Effector memory CD4-positive, alpha-beta T cell (primary cell): ENCODE data around the gene SHISA5.

ENCODE experiments used
- DNase-seq, 3 donors: peaks; one replicate each; pipeline ENCODE4 v3.0.0-alpha.2; 2020
- H3K27ac ChIP-seq: 2 replicates; pipeline ENCODE4 v1.7.0; 2013; ENCODE audit warnings: mild to moderate bottlenecking, low read length, moderate library complexity; ENCODE audit not compliant: insufficient read depth, poor library complexity, severe bottlenecking
- H3K27me3 ChIP-seq: replicated peaks from 2 replicates; pipeline ENCODE4 v1.7.0; 2013; ENCODE audit warnings: mild to moderate bottlenecking, low read length; ENCODE audit not compliant: insufficient read depth, control insufficient read depth, poor library complexity, severe bottlenecking
- H3K36me3 ChIP-seq: 2 replicates; pipeline ENCODE4 v1.7.0; 2013; ENCODE audit warnings: mild to moderate bottlenecking, low read length, moderate library complexity; ENCODE audit not compliant: control insufficient read depth, insufficient read depth
- H3K4me1 ChIP-seq: 2 replicates; pipeline ENCODE4 v1.7.0; 2013; ENCODE audit warnings: low read length, mild to moderate bottlenecking; ENCODE audit not compliant: control insufficient read depth, insufficient read depth, poor library complexity, severe bottlenecking
- H3K4me3 ChIP-seq: 2 replicates; pipeline ENCODE4 v1.7.0; 2013; ENCODE audit warnings: low read length, low read depth, mild to moderate bottlenecking; ENCODE audit not compliant: insufficient read depth, poor library complexity, severe bottlenecking
- H3K9me3 ChIP-seq: 2 replicates; pipeline ENCODE4 v1.7.0; 2013; ENCODE audit warnings: mild to moderate bottlenecking, low read length, moderate library complexity; ENCODE audit not compliant: control insufficient read depth

The SHISA5 gene

DNA sequence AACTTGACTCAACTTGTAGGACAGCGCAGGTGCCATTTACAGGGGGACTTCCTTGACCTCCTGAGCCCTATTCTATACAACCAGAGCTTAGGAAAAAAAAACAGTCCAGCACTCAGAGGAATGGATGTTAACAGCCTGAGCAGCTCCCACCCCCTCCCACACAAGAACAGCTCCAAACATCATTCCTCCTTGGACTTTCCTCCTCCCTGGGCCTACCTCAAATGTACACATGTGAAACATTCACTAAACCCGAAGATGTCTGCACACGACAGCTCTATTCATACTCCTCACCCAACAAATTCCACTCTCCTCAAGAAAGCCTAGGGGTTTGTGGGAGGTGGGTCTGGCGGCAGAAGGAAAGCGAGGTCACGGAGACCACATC lies 57.9 kb downstream of the SHISA5 start:
- peaks cover 12% of the 10 kb centered on the region for H3K36me3 ChIP-seq
- H3K4me3 ChIP-seq: peak overlapping the region; percentile 58
- H3K27me3 ChIP-seq: no peaks in the 10 kb centered on the region
- no peak for DNase-seq
- peaks cover 22% of the 10 kb centered on the region for H3K4me1 ChIP-seq
- peak overlapping the region; percentile 71 for H3K27ac ChIP-seq
- H3K9me3 ChIP-seq: no peaks in the 10 kb centered on the region

DNA sequence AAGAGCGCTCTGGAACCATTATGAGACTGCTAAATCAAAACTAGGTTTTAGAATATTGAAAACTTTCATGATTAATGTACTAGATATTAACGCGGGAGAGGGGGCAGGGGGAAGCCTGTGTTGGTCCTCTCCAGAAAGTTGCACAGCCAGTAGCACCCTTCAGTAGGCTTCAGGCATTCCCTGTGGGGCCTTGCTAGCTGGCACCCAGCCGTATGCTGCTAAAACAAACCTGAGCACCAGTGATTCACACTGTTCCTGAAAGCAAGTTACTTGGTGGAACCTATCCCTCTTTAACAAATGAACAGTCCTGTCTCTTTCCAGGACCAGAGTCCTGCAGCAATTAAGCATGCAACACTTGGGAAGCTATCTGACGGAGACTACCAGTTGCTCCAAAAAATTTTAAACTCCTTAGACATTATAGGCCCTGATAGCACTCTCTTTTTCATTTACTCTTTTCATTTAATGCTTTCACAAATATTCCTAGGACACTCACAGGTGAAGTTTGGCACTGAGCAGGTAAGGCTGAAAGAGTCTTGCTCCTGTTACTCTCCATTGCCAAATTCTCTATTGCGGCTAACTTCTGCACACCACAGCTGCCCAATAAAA lies 58.6 kb downstream of the SHISA5 start:
- Histone ChIP-seq H3K27ac (peak overlapping the region; percentile 71), H3K4me1 (peaks cover 22% of the 10 kb centered on the region), H3K4me3 (no peak overlapping the region), H3K36me3 (peaks cover 12% of the 10 kb centered on the region), H3K27me3 (no peaks in the 10 kb centered on the region), H3K9me3 (no peaks in the 10 kb centered on the region)
- no peak for DNase-seq

DNA sequence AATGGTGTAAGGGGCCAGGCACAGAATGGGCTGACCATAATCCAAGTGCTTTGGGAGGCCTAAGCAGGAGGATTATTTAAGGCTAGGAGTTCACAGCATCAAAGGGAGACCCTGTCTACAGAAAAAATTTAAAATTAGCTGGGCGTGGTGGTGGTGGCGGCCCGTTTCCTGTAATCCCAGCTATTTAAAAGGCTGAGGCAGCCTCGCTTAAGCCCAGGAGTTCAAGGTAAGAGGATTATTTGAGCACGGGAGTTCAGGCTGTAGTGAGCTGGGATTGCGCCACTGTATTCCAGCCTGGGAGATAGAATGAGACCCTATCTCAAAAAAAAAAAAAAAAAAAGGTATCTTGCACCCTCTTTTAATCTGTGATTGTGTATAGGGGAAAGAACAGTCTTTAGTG lies 62.0 kb downstream of the SHISA5 start:
- peaks cover 12% of the 10 kb centered on the region for H3K36me3 ChIP-seq
- no peak for DNase-seq
- no peaks in the 10 kb centered on the region for H3K9me3 ChIP-seq
- H3K4me1 ChIP-seq: peaks cover 15% of the 10 kb centered on the region
- H3K27me3 ChIP-seq: no peaks in the 10 kb centered on the region
- no peak overlapping the region for H3K4me3 ChIP-seq
- peak overlapping the region; percentile 92 for H3K27ac ChIP-seq

DNA sequence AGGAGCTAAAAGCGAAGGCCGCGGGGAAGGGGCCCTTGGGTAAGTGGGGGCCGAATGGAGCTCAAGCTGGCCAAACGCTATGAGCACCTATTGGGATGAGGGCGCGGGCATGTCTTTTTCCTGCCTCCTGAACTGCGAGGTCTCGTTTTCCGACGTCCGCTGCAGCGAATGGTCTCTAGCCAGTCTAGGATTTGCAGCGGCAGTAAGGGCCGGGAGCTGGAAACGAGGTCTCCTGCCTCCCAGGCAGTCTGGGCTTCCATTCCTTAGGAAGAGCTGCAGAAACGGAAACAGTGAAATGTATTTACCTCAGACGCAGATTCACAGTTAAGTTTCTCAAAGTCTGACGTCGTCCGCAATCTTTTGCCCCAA lies 63.4 kb downstream of the SHISA5 start:
- DNase-seq: peak in 1 of 3 donors; percentile 3
- Histone ChIP-seq H3K27ac (peak overlapping the region; percentile 92), H3K36me3 (peaks cover 12% of the 10 kb centered on the region), H3K4me3 (peak overlapping the region; percentile 84), H3K9me3 (no peaks in the 10 kb centered on the region), H3K4me1 (peaks cover 8% of the 10 kb centered on the region), H3K27me3 (no peaks in the 10 kb centered on the region)

DNA sequence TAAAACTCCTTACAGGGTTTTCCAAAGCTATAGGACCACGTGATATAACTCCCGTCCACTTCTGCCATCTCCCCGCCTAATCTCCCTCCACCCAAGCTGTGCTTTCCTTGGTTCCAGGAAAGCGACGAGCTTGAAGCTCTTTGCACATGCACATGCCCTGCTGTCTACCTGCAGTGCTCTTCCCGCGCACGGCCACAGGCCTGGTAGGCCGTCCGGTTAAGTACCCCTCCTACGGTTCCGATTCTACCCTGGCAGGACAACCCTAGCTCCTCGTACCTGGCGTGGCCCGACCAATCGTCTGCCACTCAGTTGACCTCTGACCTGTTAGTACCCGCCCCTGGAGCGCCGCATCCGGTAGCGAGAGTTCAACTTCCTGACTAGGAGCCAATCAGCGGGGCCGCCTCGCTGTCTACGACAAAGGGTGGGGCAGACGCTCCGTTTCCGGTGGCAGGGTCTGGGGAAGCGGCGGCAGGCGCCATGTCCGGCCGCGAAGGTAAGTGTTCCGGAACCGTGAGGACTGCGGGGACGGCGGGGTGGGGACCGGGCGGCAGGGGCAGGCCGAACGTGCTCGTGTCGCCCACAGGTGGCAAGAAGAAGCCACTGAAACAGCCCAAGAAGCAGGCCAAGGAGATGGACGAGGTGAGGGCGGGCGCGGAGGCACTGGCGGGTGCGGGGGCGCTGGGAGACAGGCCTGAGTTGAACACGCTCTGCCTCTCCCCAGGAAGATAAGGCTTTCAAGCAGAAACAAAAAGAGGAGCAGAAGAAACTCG lies 64.0 kb downstream of the SHISA5 start, which contains the start of the genes CCDC51 and TMA7:
CCDC51 (minus strand) TSS at position 300 of the 770 bp plus-strand sequence. CDS start 4,991 bp downstream, outside the sequence.
TMA7 (plus strand) TSS at position 438 of the 770 bp plus-strand sequence; CDS start at position 478, 40 bp downstream.
- H3K36me3 ChIP-seq: peaks cover 12% of the 10 kb centered on the region
- H3K27me3 ChIP-seq: no peaks in the 10 kb centered on the region
- peak within 1 kb of the TSS; percentile 92 for H3K27ac ChIP-seq
- peak; percentile 96 to 98 (median 97) for DNase-seq
- peaks cover 8% of the 10 kb centered on the region for H3K4me1 ChIP-seq
- H3K9me3 ChIP-seq: no peaks in the 10 kb centered on the region
- peak within 1 kb of the TSS; percentile 84 for H3K4me3 ChIP-seq

DNA sequence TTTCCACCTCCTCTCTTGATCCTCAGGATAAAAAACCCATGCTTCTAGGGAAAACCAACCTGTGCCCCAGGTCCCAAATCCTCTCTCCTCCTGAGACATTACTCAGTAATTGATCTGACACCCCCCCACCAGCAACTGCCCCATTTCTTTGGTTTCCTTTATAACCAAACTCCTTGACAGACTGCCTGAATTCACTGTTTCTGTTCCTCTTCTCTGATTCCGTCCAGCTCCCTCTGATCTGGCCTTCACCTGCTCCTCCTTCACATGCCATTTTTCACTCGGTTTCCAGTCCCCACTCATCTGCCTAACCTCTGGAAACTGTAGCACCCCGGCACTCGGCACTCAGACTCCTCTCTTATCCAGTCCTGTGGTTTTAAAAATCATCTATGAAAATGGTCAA lies 66.2 kb downstream of the SHISA5 start:
- H3K27me3 ChIP-seq: no peaks in the 10 kb centered on the region
- H3K4me3 ChIP-seq: no peak overlapping the region
- H3K9me3 ChIP-seq: no peaks in the 10 kb centered on the region
- DNase-seq: no peak
- peaks cover 8% of the 10 kb centered on the region for H3K36me3 ChIP-seq
- no peak overlapping the region for H3K27ac ChIP-seq
- peaks cover 8% of the 10 kb centered on the region for H3K4me1 ChIP-seq

DNA sequence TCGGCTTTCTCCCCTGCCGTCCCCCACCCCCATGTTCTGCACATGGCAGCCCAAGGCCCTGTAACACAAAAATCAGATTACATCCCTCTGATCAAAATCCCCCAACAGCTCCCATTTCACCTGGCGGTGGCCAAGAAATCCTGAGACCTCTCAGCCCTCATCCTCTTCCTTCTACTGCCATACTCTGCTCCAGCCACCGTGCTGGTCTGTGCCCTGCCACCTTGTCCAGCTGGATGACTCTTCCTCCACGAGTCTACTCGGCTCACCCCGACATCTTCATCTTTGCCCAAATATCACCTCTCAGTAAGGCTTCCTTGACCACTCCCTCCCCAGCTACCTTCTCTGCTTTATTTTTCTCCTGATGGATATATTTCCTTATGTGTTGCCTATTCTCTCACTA lies 67.1 kb downstream of the SHISA5 start:
- peaks cover 6% of the 10 kb centered on the region for H3K4me1 ChIP-seq
- no peak overlapping the region for H3K4me3 ChIP-seq
- no peaks in the 10 kb centered on the region for H3K27me3 ChIP-seq
- no peak for DNase-seq
- no peaks in the 10 kb centered on the region for H3K9me3 ChIP-seq
- H3K36me3 ChIP-seq: peaks cover 4% of the 10 kb centered on the region
- no peak overlapping the region for H3K27ac ChIP-seq

DNA sequence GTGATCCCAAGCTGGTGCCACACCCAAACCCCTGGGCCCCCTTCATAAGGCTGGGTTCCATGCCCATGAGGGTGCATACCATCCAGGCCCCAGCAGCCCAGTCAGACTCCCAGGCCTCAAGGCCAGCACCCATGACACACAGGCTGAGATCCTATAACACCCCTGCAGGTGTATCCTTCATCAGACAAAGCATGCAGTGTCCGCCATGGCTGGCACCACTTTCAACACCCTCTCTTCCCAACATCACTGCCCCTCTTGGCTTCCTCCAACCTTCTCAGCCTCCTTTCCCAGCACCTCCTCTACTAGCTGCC lies 67.5 kb downstream of the SHISA5 start:
- Histone ChIP-seq H3K4me3 (no peak overlapping the region), H3K36me3 (no peaks in the 10 kb centered on the region), H3K27me3 (no peaks in the 10 kb centered on the region), H3K4me1 (peaks cover 2% of the 10 kb centered on the region), H3K9me3 (no peaks in the 10 kb centered on the region), H3K27ac (no peak overlapping the region)
- DNase-seq: no peak

DNA sequence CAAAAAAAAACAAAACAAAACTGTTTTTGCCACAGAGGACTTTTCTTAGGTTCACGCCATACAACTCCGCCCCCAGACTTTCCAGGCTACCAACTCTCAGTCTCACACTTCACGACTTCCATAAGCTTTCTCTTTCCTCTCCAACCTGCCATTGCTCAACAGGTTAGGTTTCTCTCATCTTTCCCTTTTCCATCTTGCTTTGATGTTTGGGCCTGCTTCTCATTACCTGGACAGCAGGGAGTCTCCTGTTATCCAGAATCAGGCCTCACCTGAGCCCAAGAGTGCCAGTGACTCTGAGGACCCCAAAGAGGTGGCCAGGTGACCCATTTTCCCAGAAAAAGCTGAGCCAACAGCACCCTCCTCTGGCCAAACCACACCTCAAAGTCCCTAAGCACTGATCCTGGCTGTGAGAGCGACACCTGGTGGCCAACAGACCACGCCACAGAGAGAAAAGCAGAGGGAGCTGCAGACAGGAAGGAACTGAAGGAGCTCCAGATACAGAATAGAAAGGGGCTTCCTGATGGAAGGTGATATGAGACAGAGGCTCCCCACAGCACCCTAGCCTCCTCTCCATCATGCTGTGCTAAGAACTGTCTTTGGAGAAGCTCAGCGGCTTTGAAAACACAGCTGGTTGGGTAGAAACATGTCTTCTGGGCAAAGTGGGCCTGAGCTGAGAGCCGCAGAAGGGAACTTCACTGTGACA lies 68.0 kb downstream of the SHISA5 start:
- Histone ChIP-seq H3K4me3 (no peak overlapping the region), H3K4me1 (no peaks in the 10 kb centered on the region), H3K9me3 (no peaks in the 10 kb centered on the region), H3K36me3 (no peaks in the 10 kb centered on the region), H3K27me3 (no peaks in the 10 kb centered on the region), H3K27ac (no peak overlapping the region)
- peak; percentile 70 to 80 (median 71) for DNase-seq

DNA sequence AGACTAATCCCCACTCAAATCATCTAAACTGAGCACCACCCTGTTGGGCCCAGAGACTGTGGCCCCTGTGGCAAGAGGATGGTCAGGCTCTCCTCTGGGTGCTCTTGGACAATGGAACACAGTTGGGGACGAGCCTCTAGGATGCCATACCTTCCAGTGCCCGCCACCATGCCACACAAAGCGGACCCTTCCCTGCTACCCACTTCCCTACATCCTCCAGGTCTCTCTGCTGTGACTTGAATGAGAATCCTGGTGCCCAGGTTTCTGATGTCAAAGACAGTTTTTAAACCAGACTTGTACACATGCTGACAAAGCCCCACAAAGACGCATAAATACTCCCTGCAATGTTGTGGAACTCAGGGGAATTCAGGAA lies 68.8 kb downstream of the SHISA5 start:
- H3K27me3 ChIP-seq: no peaks in the 10 kb centered on the region
- no peak for DNase-seq
- H3K36me3 ChIP-seq: no peaks in the 10 kb centered on the region
- H3K4me1 ChIP-seq: peaks cover 1% of the 10 kb centered on the region
- no peak overlapping the region for H3K4me3 ChIP-seq
- H3K27ac ChIP-seq: no peak overlapping the region
- no peaks in the 10 kb centered on the region for H3K9me3 ChIP-seq
